ENCODE measurements around the gene FOXC2.

The FOXC2 gene

DNA sequence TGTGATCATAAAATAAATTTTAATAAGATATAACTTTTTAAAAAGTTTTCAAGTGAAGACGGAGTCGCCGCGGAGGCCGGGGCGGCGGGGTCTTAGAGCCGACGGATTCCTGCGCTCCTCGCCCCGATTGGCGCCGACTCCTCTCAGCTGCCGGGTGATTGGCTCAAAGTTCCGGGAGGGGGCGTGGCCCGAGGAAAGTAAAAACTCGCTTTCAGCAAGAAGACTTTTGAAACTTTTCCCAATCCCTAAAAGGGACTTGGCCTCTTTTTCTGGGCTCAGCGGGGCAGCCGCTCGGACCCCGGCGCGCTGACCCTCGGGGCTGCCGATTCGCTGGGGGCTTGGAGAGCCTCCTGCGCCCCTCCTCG lies at the start of gene FOXC2:
TSS of gene FOXC2 (plus strand) at position 229 of the 365 bp plus-strand sequence. CDS start 507 bp downstream, outside the sequence.
- Histone ChIP-seq H3K27ac (peak within 1 kb of the TSS; percentile 95 to 97), H3K4me1 (peaks cover 0 to 18% (median 8%) of the 10 kb centered on the region in 4 donors), H3K4me3 (peak within 1 kb of the TSS; percentile 81 to 86), H3K27me3 (no peaks in the 10 kb centered on the region), H3K9me3 (no peaks in the 10 kb centered on the region), H3K36me3 (peaks cover 0 to 5% (median 0%) of the 10 kb centered on the region in 3 donors)
- peak in 1 of 2 experiments; percentile 4 for TF ChIP-seq CTCF (IDR thresholded peaks at IDR 0.05)
- peak; percentile 92 to 98 for DNase-seq
- intact Hi-C loops (cut with DNase I; ENCODE audit: low total_unique reads): loop anchor here (2.0 kb wide), 1 partner anchor 494 kb away; no protein-coding TSS in a partner anchor

DNA sequence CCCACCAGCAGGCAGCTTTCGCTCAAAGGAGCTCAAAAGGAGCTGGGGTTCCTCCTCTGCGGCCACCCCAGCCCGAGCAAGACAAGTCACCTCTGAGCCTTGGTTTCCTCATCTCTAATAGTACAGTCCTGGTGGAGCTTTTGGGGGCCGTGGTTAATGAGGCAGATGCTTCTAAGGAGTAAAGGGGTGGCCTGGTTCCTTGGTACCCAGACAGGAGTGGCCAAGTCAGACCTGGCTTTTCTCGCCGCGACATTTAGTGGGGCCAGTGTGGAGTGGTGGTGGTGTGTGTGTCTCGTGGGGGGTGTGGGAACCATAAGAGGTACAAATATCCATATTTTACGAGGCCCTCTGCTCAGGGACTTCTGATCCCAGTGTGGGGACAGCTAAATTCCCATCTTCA lies 49.6 kb upstream of the FOXC2 start:
- DNase-seq: no peak
- Histone ChIP-seq H3K4me3 (no peak overlapping the region), H3K36me3 (no peaks in the 10 kb centered on the region), H3K4me1 (peaks cover 0 to 20% (median 13%) of the 10 kb centered on the region in 4 donors), H3K27me3 (peaks cover 0 to 99% of the 10 kb centered on the region in 2 donors), H3K27ac (no peak overlapping the region), H3K9me3 (no peaks in the 10 kb centered on the region)
- no peak for TF ChIP-seq CTCF (IDR thresholded peaks at IDR 0.05)
- intact Hi-C loops (cut with DNase I; ENCODE audit: low total_unique reads): loop anchor here (10.0 kb wide), 1 partner anchor 692 kb away; no protein-coding TSS in a partner anchor

GRCh38 chr16:86517652-86518258 lies 48.9 kb upstream of the FOXC2 start:
- H3K4me1 ChIP-seq: peaks cover 0 to 20% (median 13%) of the 10 kb centered on the region in 4 donors
- no peaks in the 10 kb centered on the region for H3K9me3 ChIP-seq
- no peak overlapping the region for H3K27ac ChIP-seq
- intact Hi-C loops (cut with DNase I; ENCODE audit: low total_unique reads): loop anchor here (10.0 kb wide), 1 partner anchor 693 kb away; no protein-coding TSS in a partner anchor
- no peaks in the 10 kb centered on the region for H3K36me3 ChIP-seq
- DNase-seq: peak; percentile 48 to 81
- no peak overlapping the region for H3K4me3 ChIP-seq
- peaks cover 0 to 98% of the 10 kb centered on the region in 2 donors for H3K27me3 ChIP-seq
- peak; percentile 51 to 62 for TF ChIP-seq CTCF (IDR thresholded peaks at IDR 0.05)

DNA sequence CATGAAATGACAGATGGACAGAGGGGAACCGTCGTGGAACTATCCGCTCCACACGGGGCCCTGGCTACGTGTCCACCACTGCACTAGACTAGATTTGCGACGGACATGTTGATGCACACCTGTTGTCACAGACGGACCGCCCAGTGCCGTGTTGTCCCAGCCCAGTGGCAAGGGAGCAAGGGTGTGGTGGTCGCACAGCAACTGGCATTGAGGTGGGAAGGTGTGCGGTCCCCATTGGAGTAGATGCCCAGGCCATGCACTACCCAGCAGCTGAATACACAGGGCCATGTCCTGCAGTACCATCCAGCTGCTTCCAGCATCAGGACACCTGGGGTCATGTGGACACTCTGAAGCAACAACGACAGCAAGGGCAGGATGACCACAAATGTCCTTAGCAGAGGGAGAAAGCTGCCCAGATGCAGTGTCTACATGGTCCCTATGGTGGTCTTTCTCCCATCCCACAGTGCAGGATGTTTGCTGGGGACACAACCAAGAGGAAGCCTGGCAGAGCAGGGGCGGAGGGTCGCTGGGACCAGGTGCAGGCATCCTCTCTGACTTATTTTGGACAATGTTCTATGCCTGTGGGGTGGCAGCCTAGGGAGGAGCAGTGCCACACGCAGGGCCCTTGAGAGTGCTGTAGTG lies 47.5 kb upstream of the FOXC2 start:
- H3K9me3 ChIP-seq: no peaks in the 10 kb centered on the region
- no peak overlapping the region for H3K4me3 ChIP-seq
- H3K27ac ChIP-seq: no peak overlapping the region
- TF ChIP-seq CTCF (IDR thresholded peaks at IDR 0.05): no peak
- intact Hi-C loops (cut with DNase I; ENCODE audit: low total_unique reads): loop anchor here (10.0 kb wide), 1 partner anchor 694 kb away; no protein-coding TSS in a partner anchor
- H3K36me3 ChIP-seq: no peaks in the 10 kb centered on the region
- no peak for DNase-seq
- peaks cover 0 to 94% of the 10 kb centered on the region in 2 donors for H3K27me3 ChIP-seq
- peaks cover 0 to 20% (median 13%) of the 10 kb centered on the region in 4 donors for H3K4me1 ChIP-seq

DNA sequence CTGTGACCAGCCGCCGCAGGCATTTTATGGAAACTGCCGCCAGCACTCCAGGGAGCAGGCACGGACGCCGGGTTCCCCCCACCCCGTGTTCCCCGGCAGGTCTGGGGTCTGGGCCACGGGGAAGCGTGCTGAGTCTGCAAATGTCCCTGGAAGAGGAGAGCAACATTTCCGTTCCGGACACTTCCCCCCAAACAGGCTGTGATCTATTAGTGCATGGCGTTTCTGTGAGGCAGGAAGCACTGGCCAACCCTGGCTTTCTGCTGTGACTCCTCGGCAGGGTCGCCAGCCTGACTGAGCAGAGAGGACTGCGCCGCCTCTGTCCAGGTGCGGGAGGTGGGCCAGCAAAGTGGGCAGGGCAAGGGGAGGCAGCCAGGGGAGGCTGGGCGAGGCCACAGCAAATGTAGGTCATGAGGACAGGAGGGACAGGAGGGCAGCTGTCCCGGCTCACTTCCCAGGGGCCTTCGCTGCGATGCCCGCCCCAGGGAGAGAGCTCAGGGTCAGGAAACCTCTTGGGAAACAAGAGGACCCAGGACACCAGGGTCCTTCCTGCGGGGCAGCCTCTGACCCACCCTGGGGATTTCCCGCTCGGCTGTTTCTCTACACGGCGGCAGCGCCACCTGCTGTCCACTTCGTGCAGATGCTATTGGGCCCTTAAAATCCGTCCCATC lies 46.8 kb upstream of the FOXC2 start:
- peak in 1 of 2 donors; percentile 37 for DNase-seq
- intact Hi-C loops (cut with DNase I; ENCODE audit: low total_unique reads): loop anchor here (1.0 to 10.0 kb wide), 2 partner anchors 447 to 695 kb away; no protein-coding TSS in a partner anchor
- Histone ChIP-seq H3K4me3 (no peak overlapping the region), H3K4me1 (peaks cover 0 to 20% (median 13%) of the 10 kb centered on the region in 4 donors), H3K9me3 (no peaks in the 10 kb centered on the region), H3K27me3 (peaks cover 0 to 88% of the 10 kb centered on the region in 2 donors), H3K27ac (no peak overlapping the region), H3K36me3 (no peaks in the 10 kb centered on the region)
- peak; percentile 78 to 88 for TF ChIP-seq CTCF (IDR thresholded peaks at IDR 0.05)

All from tibial artery (tissue), 4 donors.